ENCODE data around the gene CAMP. TPM values are rescaled to one million over a fixed set of nuclear protein-coding genes. Genes with fewer than 3 reads are reported as not detected.

The CAMP gene
- total and polyA plus RNA-seq, 2 of the 13 experiments (the other 11 are each of a cell fraction or from before 2014, with no cell fraction given), result not detected

GRCh38 chr3:48180021-48180420, 43.3 kb upstream of the CAMP start:
- CTCF ChIA-PET (ENCODE audit: low intra/inter-chr PET ratio, low total read pairs), result no interaction called here
- peaks cover 26% of the 10 kb centered on the region for H3K79me2 ChIP-seq (ENCODE audit: insufficient read depth, low read length)
- no peak for ATAC-seq
- POLR2A ChIA-PET, result no interaction called here
- H3K9ac ChIP-seq (ENCODE audit: insufficient read depth, low read depth, low read length), result no peak overlapping the region
- intact Hi-C loops (cut with micrococcal nuclease; ENCODE audit: unreplicated experiment), result no loop called here
- WGBS (ENCODE audit: low lambda C conversion rate), result 98% methylated on average over 5 of the region's 5 CpGs
- peaks cover 14 to 89% of the 10 kb centered on the region in 2 experiments for H3K36me3 ChIP-seq (replicated peaks in 1 of 2; ENCODE audit: control insufficient read depth in 1 of 2, insufficient read depth in 2 of 2, low read length in 2 of 2)
- H3K27me3 ChIP-seq (ENCODE audit: control insufficient read depth in 1 of 2, insufficient read depth in 2 of 2, low read length in 2 of 2), result no peaks in the 10 kb centered on the region
- H2AFZ ChIP-seq (ENCODE audit: low read length), result no peak overlapping the region
- no peak for DNase-seq (ENCODE audit: low spot score)
- H4K20me1 ChIP-seq (ENCODE audit: insufficient read depth, low read length), result no peaks in the 10 kb centered on the region
- H3K27ac ChIP-seq (ENCODE audit: extremely low read length, insufficient read depth, low read length), result no peak overlapping the region
- FAIRE-seq, result no peak
- peaks cover 34% of the 10 kb centered on the region for H3K4me1 ChIP-seq (ENCODE audit: insufficient read depth, low read length)
- in situ Hi-C loops (cut with HindIII; ENCODE audit: extremely low pct_ligation_motif_present, low pct_unique_long_range_greater_than_20kb), result no loop called here
- H3K4me3 ChIP-seq (replicated peaks in 1 of 3; ENCODE audit: insufficient read depth in 1 of 3, low read depth in 2 of 3, low read length in 3 of 3), result no peak overlapping the region
- TF ChIP-seq MNT (IDR thresholded peaks at IDR 0.05) (no peak), ZFY (CRISPR knock-in tag; IDR thresholded peaks at IDR 0.05) (no peak), FOXK2 (IDR thresholded peaks at IDR 0.05) (no peak), ZUFSP (CRISPR knock-in tag; IDR thresholded peaks at IDR 0.05; ENCODE audit: borderline replicate concordance) (no peak), TOPORS (CRISPR knock-in tag; IDR thresholded peaks at IDR 0.05) (no peak)
- no peaks in the 10 kb centered on the region for H3K9me3 ChIP-seq (ENCODE audit: low read length)
- no peak overlapping the region for H3K4me2 ChIP-seq (ENCODE audit: low read depth, low read length)
- no TSS peak for BruUV-seq (replicated peaks)

All from HepG2 (cell line).